NCI-H446 (cell line): ENCODE measurements around the gene CNOT11.
"Not testable (repeated sequence)": the region's sequence is repeated elsewhere in the genome, so short reads cannot be mapped to it uniquely, and the experiment has no call there.

Source experiments
- DNase-seq, 2 experiments: peaks; one replicate each; lab custom pipeline; 2025; lab: John Stamatoyannopoulos, UW

The CNOT11 gene

DNA sequence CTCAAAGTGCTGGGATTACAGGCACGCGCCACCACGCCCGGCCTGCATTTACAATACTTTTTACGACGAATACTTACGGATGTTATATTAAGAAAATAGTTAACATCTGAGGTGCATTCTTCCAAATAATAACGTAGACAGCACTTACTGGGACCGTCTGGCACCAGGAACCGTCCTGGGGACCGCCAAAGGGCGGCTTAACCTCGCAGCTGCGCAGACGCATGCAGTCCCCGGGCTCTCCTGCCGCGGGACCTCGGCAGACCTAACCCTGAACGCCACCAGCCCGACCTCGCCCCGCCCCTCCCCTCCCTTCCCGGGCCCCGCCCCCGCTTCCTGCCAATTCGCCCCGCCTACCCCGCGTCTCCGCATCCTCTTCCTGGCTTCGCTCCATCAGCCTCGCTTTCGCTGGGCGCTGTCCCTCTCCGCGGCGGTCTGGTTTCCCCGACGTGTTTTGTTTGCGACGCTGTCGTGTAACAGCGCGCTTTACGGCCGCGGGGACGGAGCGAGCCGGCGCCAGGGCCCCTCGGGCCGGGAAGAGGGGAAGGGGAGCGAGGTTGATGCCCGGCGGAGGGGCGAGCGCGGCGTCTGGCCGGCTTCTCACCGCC is at the start of gene CNOT11:
TSS of gene CNOT11 (plus strand) at position 479 of the 605 bp plus-strand sequence. CDS start at position 558, 79 bp downstream.
- peak; percentile 95 to 98 for DNase-seq

DNA sequence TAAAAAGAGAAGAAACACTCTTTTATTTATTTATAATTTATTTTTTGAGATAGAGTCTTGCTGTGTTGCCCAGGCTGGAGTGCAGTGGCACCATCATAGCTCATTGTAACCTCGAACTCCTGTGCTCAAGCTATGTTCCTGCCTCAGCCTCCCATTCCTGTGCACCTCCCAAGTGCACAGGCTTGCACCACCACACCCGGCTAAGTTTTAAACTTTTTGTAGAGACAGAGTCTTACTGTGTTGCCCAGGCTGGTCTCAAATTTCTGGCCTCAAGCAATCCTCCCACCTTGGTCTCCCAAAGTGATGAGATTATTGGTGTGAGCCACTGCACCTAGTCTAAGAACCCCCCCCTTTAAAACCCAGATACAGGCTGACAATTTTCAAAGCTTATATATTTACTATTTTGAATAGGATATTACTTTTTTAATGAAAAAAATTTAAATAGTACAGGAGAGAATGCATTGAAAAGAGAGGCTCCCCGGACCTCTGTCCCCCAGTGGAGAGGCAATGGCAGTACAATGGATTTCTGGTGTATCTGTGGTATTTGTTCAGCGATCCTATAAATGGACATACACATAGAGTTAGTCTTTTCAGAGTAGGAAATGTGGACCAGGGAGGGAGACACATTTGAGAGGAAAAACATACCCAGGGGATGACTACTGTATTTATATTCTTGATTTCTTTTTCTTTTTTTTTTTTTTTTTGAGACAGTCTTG is 48.1 kb upstream of the CNOT11 start:
- DNase-seq, result no peak

DNA sequence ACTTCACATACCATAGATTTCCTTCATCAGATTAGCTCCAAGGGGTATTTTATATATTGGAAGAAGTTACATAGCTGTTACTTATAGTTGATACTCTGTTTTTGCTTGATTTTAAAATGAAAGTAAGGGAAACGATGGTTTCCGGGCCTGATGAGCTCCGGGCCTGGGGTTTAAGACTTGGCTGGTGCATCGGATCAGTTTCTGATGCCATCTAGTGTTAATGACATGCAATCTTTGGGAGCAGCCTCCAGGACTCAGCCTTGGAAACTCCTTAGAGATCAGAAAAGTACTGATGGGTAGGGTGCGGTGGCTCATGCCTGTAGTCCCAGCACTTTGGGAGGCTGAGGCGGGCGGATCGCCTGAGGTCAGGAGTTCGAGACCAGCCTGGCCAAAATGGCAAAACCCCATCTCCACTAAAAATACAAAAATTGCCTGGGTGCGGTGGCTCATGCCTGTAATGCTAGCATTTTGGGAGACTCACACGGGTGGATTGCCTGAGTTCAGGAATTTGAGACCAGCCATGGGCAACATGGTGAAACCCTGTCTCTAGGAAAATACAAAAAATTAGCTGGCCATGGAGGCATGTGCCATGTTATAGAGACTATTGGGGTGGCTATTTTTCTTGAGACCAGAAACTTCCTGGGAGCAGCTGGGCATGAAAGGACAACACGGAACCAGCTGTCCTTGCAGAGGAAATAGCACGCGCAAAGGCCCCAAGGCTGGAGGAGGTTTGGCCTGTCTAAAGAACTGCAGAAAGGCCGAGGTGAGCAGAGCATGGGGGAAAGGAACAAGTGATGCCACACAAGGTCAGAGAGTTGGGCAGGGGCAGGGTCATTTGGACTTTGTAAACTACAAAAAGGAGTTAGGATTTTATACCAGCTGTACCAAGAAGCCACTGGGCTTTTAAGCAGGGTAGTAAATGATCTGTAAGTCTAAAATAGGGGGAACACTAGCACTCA is 46.9 kb upstream of the CNOT11 start:
- peak in 1 of 2 experiments; percentile 52 for DNase-seq

DNA sequence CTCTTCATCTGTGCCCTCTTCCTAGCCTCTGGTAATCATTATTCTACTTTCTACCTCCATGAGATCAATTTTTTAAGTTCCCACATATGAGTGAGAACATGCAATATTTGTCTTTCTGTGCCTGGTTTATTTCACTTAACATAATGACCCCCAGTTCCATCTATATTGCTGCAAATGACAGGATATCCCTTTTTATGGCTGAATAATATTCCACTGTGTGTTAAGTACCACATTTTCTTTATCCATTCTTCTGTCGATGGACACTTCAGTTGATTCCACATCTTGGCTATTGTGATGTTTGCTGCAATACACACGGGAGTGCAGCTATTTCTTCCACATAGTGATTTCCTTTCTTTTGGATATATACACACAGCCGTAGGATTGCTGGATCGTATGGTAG is 43.9 kb upstream of the CNOT11 start:
- no peak for DNase-seq

DNA sequence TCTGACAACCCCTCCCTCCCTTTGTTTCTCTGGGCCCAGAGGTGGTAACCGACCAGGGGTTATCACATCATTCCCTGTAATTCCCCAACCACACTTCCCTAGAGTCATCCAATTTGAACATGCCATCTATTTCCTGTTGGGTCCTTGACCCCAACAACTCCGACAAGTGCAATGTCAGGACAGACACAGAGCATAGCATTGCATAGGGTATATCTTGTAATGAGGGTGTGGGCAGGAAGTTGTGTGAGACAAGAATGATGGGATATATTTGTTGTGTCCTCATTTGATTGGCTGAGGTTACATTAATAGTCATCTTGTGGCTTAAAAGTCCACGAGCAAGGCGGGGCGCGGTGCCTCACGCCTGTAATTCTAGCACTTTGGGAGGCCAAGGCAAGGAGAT is 33.4 kb upstream of the CNOT11 start:
- no peak for DNase-seq

DNA sequence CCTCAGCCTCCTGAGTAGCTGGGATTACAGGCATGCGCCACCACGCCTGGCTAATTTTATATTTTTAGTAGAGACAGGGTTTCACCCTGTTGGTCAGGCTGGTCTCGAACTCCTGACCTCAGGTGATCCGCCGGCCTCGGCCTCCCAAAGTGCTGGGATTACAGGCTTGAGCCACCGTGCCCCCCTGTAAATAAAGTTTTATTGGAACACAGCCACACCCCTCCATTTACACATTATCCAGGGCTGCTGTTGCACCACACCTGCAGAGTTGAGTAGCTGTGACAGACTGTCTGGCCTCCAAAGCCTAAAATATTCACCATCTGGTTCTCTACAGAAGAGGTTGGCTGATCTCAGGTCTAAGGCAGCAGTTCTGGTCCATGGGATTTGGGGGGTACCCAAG is 32.6 kb upstream of the CNOT11 start:
- not testable (repeated sequence) for DNase-seq

DNA sequence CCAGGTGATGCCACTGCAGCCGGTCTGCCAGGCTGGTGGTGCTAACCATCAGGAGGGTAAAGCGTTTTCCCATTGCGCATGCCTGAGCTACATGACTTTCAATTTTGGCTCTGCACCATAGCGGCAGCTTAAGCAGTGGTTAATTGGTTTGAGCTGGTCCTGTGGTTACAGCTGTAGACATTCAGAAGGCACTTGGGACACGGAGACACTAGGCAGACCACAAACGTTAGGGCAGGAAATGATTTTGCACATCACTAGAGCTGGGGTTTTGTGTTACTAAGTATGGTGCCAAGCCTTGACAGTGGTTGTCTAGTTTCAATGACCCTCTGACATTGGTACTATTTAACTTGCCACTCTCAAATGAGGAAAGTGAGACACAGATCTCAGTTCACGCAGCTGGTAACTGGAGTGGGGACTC is 28.9 kb upstream of the CNOT11 start:
- no peak for DNase-seq

DNA sequence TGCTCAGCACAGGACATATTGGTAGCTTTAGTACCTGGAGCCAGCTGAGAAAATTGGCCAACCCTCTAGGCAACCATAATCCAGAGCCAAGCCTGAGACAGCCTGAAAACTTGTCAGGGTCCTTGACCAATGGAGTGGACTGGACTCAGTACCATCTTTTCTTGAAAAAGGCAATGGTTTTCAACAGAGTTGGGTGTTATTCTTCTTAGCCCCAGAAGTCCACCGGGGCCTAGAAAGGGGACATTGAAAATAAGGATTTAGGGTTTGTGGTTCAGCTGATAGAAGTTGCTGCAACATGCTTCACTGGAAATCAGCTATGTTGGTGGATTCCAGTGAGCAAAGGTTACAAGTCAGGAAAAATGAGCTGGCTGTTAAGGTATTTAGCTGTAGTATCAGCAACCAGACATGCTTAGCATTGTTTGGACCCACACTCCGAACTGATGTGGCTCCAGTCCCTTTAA is 22.1 kb upstream of the CNOT11 start:
- no peak for DNase-seq

DNA sequence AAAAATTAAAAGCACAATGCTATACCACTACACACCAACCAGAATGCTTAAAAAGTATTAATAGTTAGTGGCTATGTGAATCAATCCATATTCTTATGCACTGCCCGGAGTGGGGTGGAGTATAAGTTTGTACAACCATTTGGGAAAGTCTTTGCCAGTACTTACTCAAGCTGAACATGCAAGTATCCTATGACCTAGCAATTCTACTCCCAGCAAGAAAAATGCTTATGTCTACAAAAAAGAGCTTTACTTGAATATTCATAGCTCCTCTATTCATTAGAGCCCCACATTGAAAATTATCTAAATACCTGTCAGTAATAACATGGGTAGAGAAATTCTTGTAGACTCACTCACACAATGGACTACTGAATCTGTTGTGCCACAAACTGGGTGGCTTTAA is 21.4 kb upstream of the CNOT11 start:
- no peak for DNase-seq

DNA sequence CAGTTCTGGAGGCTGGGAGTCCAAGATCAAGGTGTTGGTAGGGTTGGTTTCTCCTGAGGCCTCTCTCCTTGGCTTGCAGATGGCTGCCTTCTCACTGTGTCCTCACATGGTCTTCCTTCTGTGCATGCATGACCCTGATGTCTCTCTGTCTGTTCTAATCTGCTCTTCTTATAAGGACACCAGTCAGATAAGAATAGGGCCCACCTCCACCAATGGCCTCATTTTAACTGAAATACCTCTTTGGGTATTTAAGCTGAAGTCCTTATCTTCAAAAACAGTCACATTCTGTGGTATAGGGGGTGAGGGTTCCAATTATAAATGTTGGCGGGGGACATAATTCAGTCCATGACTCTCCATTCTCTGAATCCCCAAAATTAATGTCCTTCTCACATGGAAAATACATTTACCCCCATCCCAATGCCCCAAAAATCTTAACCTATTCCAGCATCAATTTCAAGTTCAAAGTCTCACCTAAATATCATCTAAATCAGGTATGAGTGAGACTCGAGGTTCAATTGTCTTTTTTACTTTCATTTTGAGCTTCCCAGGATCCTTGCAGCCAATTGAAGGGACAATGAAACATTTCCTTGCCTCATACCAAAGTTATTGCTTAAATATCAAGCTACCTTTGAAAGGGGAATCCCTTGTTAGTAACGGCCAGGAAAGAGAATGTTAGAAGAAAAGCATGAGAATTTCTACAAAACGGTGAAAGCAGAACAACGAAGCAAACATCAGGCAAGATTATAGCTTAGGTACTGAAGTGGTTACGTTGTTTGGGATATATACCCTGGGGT is 20.6 kb upstream of the CNOT11 start:
- DNase-seq, result no peak

DNA sequence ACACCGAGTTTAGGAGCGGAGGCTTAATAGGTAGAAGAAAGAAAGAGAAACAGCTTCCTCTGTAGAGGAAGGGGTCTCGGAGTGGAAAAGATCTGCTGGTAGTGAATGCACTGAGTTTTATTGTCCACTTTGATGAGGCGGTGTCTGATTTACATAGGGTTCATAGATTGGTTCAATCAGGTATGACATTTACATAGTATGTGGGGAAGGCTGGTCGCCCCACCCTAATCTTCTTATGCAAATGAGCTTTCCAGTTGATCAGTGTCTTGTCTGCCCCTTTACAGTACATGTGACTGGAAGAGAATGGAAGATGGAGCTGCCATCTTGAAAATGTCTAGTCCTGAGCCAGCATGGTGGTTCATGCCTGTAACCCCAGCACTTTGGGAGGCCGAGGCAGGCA is 19.9 kb upstream of the CNOT11 start:
- DNase-seq, result no peak

DNA sequence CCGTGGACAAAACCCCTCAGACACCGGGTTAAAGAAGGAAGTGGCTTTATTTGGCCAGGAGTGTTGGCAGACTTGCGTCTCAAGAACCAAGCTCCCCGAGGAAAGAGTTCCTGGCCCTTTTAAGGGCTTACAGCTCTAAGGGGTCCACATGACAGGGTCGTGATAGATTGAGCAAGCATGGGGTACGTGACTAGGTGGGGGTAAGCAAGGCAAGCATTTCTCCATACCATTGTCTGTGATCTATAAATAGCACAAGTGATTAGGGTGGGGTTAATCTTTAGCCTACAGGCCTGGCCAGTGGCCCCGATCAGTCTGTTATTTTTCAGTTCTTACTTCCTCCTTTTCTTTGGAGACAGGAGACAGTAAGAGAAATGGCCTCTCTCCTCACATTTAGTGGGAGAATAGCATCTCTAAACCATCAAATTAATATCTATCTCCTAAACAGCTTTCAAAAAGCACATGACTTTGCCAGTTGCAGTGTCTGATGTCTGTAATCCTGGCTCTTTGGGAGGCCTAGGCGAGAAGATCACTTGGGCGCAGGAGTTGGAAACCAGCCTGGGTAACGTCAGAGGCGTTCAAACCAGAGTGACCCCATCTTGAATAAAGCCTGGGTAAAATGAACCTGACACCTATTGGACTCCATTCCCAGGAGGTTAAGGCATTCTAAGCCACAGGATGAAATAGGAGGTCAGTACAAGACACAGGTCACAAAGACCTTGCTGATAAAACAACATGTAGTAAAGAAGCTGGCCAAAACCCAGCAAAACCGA is 18.3 kb upstream of the CNOT11 start:
- no peak for DNase-seq

DNA sequence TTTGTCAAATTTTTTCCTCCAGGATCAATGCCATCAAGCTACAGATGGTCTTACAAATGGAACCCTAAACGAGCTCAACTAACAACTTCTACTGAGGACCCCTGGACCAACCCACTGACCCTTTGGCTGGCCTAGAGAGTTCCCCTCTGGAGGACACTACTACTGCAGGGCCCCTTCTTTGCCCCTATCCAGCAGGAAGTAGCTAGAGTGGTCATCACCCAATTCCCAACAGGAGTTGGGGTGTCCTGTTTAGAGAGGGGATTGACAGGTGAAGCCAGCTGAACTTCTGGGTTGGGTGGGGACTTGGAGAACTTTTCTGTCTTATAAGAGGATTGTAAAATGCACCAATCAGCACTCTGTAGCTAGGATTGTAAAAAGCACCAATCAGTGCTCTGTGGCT is 16.7 kb upstream of the CNOT11 start:
- DNase-seq, result not testable (repeated sequence)

DNA sequence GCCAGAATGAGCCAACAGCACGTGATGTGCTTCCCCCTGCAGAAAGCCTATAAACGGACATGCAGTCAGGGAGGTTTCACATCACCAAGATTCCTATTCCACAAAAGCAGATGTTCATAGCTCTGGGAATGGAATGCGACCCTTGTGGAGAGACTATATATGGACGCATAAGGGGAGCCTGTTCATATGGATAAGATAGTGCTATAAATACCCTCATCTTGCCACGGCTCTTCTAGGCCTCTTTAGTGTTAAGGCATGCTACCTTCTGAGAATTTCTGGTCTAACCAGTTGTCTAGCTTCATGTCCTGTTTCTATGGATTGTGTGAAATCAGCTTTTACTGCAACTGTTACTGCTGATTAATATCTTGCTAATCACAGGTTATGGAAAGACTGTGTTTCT is 14.7 kb upstream of the CNOT11 start:
- DNase-seq, result not testable (repeated sequence)

DNA sequence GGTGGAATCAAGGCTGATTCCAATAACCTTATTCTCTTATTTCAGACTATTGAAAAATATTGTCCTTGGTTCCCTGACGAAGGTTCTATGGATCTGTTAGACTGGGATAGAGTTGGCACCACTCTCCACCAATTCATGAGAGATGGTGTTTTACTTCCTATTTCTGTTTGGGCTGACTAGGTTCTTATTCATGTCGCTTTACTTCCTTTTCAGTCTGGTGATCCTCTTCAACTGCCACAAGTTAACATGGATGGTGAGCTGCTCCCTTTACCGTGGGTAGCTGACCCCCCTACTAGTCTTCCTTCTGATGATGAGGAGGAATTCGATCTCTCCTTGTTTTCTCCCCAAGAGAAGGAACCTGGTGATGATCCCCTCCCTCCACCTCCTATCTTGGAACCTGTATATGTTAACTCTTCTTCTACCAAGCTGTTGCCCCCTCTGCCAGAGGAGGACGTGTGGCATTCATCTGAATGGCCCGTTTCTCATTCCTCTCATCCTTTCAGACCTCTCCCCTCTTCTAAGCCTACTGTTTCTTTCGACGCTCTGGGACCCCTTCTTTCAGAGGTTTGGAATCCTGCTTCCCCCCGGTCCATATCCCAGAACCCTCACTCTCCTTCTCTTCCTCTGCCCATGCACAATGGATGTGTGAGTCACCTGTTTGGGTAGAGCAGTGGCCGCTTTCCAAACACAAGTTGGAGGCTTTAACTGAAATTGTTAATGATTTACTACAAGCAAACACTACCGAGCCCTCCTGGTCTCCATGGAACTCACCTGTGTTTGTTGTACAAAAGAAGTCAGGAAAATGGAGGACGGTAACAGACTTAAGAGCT is 13.5 kb upstream of the CNOT11 start:
- no peak for DNase-seq

DNA sequence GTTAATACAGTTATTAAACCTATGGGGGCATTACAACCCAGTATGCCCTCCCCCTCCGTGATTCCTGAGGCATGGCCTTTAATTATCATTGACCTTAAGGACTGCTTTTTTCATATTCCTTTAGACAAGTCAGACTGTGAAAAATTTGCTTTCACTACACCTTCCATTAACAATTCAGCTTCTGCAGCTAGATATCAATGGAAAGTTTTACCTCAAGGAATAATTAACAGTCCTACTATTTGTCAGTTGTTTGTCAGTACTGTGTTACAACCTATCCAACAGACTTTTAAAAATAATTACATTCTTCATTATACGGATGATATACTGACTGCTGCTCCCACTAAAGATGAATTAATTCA is 12.9 kb upstream of the CNOT11 start:
- DNase-seq, result not testable (repeated sequence)

DNA sequence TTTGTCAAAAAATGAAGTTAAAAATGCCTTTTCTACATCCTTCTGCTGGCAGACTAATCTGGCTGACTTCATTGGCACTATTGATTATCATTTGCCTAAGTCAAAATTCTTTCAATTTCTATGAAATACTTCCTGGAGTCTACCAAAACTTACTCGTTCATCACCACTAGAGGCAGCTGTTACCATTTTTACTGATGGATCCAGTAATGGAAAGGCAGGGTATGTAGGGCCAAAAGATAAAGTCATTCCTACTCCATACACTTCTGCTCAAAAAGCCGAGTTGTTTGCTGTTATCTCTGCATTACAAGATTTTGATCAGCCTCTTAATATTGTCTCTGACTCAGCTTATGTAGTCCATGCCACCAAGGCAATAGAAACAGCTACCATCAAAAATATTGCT is 12.0 kb upstream of the CNOT11 start:
- DNase-seq, result peak in 1 of 2 experiments; percentile 7

DNA sequence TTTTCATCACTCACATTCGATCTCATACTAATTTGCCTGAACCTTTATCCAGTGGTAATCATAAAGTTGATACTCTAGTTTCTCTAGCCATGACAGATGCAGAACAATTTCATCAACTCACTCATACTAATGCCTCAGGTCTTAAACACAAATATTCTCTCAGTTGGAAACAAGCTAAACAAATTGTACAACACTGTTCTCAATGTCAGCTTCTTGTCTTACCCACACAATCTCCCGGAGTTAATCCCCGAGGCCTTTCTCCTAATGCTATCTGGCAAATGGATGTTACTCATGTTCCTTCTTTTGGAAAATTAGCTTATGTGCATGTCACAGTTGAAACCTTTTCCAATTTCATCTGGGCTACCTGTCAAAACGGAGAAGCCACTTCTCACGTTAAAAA is 11.5 kb upstream of the CNOT11 start:
- no peak for DNase-seq

DNA sequence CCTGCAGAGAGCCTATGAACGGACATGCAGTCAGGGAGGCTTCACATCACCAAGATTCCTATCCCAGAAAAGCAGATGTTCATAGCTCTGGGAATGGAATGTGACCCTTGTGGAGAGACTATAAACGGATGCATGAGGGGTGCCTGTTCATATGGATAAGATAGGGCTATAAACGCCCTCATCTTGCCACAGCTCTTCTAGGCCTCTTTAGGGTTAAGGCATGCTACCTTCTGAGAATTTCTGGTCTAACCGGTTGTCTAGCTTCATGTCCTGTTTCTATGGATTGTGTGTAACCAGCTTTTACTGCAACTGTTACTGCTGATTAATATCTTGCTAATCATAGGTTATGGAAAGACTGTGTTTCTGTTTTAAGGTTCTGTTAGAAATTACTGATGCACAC is 8.3 kb upstream of the CNOT11 start:
- DNase-seq, result not testable (repeated sequence)

DNA sequence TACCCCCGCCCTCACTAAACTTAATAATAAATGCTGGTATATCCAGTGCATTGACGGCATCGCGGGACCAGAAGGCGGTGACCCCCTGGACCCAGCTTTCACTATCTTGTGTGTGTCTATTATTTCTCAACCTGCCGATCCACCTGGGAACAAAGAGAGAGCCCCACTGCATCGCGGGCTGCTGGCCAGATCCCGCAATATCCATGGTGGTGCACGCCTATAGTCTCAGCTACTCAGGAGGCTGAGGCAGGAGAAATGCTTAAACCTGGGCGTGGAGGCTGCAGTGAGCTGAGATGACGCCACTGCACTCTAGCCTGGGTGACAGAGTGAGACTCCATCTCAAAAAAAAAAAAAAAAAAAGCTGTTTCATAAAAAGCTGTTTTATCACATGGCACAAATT is 7.8 kb upstream of the CNOT11 start:
- DNase-seq, result not testable (repeated sequence)
